OCI-M2 (cell line): Measurements from ENCODE around the gene TBC1D26.
"Not testable (repeated sequence)": the region's sequence is repeated elsewhere in the genome, so short reads cannot be mapped to it uniquely, and the experiment has no call there.

Experiments used
- DNase-seq: peaks from one replicate; lab custom pipeline; 2025; ENCODE audit not compliant: unreplicated experiment; lab: John Stamatoyannopoulos, UW

TBC1D26 gene

GRCh38 chr17:15731900-15732299 is at the start of gene TBC1D26:
TBC1D26 (plus strand) TSS chr17:15732283; CDS start chr17:15735349, 3,066 bp downstream.
- DNase-seq: not testable (repeated sequence)

GRCh38 chr17:15683135-15683534 is 48.9 kb upstream of the TBC1D26 start:
- DNase-seq: not testable (repeated sequence)

GRCh38 chr17:15683824-15684478 is 48.1 kb upstream of the TBC1D26 start, which contains the start of gene TRIM16:
TRIM16 (minus strand) TSS chr17:15684311; CDS start chr17:15651609, 32,702 bp downstream.
- DNase-seq: not testable (repeated sequence)

- DNase-seq: not testable (repeated sequence)
Measured at GRCh38 chr17:15687494-15687893, 44.6 kb upstream of the TBC1D26 start.

GRCh38 chr17:15698967-15699366 is 33.1 kb upstream of the TBC1D26 start:
- not testable (repeated sequence) for DNase-seq

GRCh38 chr17:15699413-15699924 is 32.6 kb upstream of the TBC1D26 start, which contains the start of gene ZNF286A:
ZNF286A (plus strand) TSS chr17:15699752; CDS start chr17:15700330, 578 bp downstream.
- DNase-seq: peak; percentile 85

GRCh38 chr17:15699937-15700336 is 32.1 kb upstream of the TBC1D26 start:
- not testable (repeated sequence) for DNase-seq

- not testable (repeated sequence) for DNase-seq
Measured at GRCh38 chr17:15704239-15704638, 27.8 kb upstream of the TBC1D26 start.

- DNase-seq: not testable (repeated sequence)
Measured at GRCh38 chr17:15704813-15705212, 27.3 kb upstream of the TBC1D26 start.

GRCh38 chr17:15708879-15709278 is 23.2 kb upstream of the TBC1D26 start:
- DNase-seq: not testable (repeated sequence)

- not testable (repeated sequence) for DNase-seq
Measured at GRCh38 chr17:15716601-15717563, 15.2 kb upstream of the TBC1D26 start.

- DNase-seq: not testable (repeated sequence)
Measured at GRCh38 chr17:15730535-15730934, 1.5 kb upstream of the TBC1D26 start.

- DNase-seq: not testable (repeated sequence)
Measured at GRCh38 chr17:15733174-15733789, 1.2 kb downstream of the TBC1D26 start.

- DNase-seq: not testable (repeated sequence)
Measured at GRCh38 chr17:15736578-15736977, 4.5 kb downstream of the TBC1D26 start.

- DNase-seq: no peak
Measured at GRCh38 chr17:15738066-15738465, 6.0 kb downstream of the TBC1D26 start.

- not testable (repeated sequence) for DNase-seq
Measured at GRCh38 chr17:15739259-15739658, 7.2 kb downstream of the TBC1D26 start.

GRCh38 chr17:15740041-15740440 is 8.0 kb downstream of the TBC1D26 start:
- DNase-seq: not testable (repeated sequence)

GRCh38 chr17:15740570-15741120 is 8.6 kb downstream of the TBC1D26 start:
- DNase-seq: no peak

GRCh38 chr17:15741624-15742023 is 9.5 kb downstream of the TBC1D26 start:
- no peak for DNase-seq

- DNase-seq: no peak
Measured at GRCh38 chr17:15742051-15742795, 10.1 kb downstream of the TBC1D26 start.
